AML-193 (cell line): Measurements from ENCODE around the gene STK11.

Experiments
- DNase-seq, 2 experiments: peaks; one replicate each; lab custom pipeline; 2025; lab: John Stamatoyannopoulos, UW

STK11 gene

GRCh38 chr19:1274081-1274851 lies 68.7 kb downstream of the STK11 start:
- no peak for DNase-seq

GRCh38 chr19:1274852-1275259 lies 69.3 kb downstream of the STK11 start:
- DNase-seq, result no peak

- peak; percentile 92 to 93 for DNase-seq
These were observed 69.8 kb downstream of the STK11 start, which contains the start of gene FAM174C for GRCh38 chr19:1275260-1275975. Gene FAM174C, plus strand, starts transcription at chr19:1275530. Its CDS starts 20 bp downstream, at chr19:1275550.

GRCh38 chr19:1275976-1276627 lies 70.5 kb downstream of the STK11 start:
- no peak for DNase-seq

GRCh38 chr19:1276628-1277022 lies 71.0 kb downstream of the STK11 start:
- no peak for DNase-seq

GRCh38 chr19:1277061-1277460 lies 71.5 kb downstream of the STK11 start:
- no peak for DNase-seq
